HG03439 (cell line): ENCODE data around the gene KRTAP19-8.

ENCODE experiments used
- ATAC-seq: cut with Tn5 transposase; IDR thresholded peaks from one replicate; pipeline ENCODE4 v1.9.1; 2021; ENCODE audit warnings: mild to moderate bottlenecking, moderate library complexity; ENCODE audit not compliant: unreplicated experiment

Gene KRTAP19-8

DNA sequence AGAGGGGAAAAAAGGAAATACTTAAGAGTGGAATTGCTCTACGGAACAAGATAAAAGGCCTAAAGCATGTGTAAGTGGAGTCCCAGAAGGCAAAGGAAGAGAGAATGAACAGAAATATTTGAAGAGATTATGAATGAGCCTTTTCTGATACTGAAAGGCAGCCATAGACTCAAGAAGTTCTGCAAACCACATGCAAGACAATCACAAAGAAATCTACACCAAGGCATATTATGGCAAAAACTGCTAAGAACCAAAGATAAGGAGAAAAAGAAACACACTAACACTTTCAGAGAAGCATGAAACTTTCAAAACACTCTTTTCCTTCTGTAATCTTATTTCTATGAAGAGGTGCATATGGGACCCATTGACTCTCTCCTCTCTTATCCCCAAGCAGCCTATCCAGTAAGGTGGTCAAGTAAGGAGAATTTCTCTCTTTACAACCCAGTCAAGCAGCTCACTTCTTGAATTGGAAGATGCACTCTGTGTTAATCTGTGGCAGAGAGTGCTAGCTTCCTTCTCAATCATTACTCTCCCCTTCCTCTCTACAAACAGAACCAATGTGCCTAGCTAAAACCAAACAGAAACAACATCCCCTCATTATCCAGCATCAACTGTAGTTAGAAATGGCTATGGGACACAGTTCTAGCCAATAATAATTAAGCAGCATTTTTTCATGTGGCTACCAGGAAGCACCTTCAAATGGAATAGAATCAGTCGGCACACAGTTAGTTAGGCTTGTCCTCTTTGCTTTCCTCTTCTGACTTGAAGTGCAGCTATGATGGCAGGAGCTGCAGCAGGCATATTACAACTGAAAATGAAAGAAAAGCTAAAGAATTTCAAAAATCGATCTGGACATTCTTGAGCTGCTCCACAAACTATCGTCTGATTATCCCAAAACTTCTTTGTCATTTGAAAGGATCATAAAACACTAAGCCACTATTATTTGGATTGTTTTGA lies 25.9 kb downstream of the KRTAP19-8 start:
- no peak for ATAC-seq

- ATAC-seq: no peak
Observed at GRCh38 chr21:31011412-31011811, 26.9 kb downstream of the KRTAP19-8 start.

DNA sequence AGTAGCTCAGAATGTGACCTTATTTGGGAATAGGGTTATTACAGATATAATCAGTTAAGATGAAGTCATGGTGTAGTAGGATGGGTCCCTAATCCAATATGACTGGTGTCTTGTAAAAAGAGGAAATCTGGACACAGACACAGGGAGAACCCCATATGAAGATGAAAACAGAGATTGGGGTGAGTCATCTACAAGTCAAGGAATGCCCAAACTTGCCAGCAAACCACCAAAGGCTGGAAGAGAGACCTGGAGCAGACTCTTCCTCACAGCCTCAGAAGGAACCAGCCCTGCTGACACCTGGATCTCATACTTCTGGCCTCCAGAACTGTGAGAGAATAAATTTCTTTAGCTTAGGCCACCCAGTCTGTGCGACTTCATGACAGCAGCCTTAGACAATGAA lies 29.9 kb downstream of the KRTAP19-8 start:
- no peak for ATAC-seq

DNA sequence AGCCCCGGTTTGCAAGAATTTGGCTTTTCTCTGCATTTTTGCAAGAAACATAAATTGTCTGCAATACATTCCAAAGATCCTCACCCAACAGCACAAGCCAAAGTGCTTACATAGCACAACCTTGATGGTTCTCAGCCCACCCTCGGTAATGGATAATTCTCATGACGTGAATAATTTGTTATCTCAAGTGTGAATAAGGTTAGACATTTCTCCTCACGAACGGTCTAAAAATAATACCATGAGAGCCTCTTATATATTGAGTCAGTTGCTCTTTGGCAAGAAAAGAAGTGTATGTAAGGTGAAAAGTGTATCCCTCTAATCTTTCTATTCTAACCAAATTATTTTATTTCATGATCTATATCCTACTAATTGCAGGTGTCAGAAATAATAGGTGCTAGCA lies 33.3 kb downstream of the KRTAP19-8 start:
- ATAC-seq: no peak

DNA sequence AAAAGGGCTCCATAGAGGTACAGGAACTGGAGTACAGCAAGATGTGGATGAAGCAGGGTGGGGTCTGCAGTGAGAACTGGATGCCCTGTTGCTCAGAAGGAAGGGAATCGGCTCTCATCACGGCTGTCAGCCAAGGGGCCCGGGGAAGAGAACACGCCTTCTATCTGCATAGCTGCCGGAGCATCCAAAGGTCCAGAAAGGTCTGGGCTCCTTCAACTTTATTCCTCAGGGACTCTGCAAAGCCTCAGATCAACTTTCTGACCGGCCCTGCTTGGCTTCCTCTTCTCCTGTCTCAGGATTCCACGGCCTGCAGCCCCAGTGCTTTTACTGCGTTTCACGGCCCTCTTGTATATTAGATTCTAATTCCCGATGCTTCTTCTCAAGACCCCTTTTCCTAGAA lies 34.8 kb downstream of the KRTAP19-8 start:
- no peak for ATAC-seq

DNA sequence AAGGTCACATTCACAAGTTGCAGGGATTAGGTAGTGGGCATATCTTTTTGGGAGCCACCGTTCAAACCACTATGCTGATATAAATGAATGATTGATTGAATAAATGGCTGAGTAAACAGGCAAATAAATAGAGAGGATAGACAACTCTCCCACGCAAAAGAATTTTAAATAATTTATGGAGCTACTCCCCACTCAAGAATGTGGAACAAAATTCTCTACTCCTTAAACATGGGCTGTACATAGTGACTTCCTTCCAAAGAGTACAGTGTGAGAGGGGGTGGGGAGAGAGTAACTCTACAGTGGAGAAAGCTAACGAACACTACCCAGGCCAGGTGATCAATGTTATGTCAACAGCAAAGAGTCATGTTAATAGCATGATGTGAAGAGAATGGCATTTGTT lies 40.7 kb downstream of the KRTAP19-8 start:
- ATAC-seq: no peak

GRCh38 chr21:30996728-30997127 lies 41.5 kb downstream of the KRTAP19-8 start:
- no peak for ATAC-seq

- ATAC-seq: no peak
Observed at GRCh38 chr21:30994932-30995331, 43.3 kb downstream of the KRTAP19-8 start.

DNA sequence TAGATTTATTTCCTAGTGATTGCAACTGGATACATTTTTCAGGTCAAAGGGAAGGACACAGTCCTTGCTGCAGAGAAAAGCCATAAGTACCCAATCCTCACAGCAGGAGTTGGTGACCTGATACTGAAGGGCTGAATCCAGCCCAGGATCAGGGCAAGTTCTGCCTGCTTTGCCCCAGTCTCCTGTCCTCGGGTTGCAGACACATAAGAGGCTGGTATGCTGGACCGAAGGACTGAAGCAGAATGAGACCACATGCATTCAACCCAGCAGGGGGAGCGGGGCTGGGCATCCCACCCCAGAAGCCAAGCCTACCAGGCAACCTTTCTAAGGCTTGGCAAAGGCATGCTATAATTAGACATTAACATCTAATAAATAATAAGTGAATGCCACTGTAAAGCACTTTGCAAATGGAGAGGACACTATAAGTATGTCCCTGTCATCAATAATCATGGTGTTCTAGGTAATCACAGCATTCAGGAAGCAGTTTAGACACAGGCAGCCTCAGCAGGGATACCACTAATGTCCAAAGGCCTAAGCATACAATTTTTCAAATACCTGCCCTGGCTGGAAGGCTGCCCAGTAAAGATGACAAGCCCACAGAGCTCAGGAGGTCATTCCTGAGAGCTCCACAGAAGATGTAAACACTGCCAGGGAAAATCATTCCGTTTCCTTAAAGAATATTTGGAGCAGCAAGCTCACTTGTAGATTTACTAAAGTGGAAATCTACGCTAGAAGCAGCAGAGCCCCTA lies 47.6 kb downstream of the KRTAP19-8 start:
- ATAC-seq: no peak

DNA sequence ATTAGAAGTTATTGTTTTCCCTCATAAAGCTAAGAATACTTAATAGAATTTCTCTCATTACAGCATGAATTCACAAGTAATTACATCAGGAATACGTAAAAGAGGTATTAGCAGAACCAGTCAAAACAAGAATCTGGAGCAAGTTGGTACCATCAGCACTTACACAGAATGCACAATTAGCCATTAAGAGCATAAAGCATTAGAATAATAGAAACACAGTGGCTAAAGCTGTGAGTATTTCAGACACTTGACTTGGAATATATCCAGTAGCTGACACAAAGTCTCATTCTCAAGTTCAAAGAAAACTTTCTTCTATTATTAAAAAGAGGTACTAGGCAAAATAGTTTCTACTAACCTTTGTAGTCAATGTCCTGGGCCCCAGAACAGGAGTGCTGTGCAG lies 49.6 kb downstream of the KRTAP19-8 start:
- ATAC-seq: no peak
